CD4-positive, alpha-beta T cell treated with Interleukin-21 for 1 hour (primary cell): ENCODE measurements around the gene CPPED1.

Source experiments
- DNase-seq: peaks from one replicate; pipeline ENCODE4 v3.0.0-alpha.2; 2020

The CPPED1 gene

DNA sequence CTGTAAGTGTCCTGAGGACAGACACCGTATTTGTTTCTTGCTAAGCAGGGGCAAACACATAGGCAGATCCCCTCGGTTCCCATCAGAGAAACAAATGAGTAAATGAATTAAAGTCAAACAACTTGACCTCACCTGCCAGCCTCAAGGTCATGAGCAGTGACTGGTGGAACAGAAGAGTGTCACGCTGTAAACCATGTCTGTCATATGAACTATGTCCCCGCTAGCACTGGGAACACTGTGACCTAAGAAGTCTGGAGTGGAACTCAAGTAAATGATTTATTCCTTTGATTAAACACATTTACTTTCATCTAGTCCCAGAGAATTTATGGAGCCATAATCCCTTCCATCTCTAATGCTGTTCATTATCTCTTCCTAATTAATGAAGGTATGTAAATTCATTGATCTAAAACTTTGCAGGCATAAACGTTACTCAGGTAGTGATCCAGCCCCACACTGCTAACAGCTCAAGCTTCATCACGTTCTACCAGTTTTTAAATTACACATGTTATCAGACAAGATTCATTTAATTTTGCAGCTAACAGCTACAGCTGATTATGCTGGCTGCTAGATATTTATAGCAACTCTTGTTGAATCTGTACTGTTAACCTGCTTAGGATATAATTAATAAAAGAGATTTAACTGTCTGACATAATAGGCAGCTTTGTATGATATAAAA, 38.7 kb downstream of the CPPED1 start:
- DNase-seq = no peak

DNA sequence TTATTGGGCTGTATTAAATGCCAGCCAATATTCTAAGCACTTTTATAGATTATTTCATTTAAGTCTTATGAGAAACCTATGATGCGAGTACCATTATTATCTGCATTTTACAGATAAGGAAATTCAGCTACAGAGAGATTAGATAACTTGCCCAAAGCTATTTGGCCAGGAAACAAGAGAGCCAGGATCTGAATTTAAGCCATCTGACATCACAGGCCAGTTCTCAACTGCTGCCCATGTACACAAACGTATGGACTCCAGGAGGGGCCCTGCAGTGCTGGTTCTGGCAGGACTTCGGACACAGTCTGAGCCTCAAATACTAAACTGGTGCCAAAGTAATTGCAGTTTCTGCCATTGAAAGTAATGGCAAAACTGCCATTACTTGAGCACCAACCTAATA, 40.2 kb downstream of the CPPED1 start:
- DNase-seq = no peak

DNA sequence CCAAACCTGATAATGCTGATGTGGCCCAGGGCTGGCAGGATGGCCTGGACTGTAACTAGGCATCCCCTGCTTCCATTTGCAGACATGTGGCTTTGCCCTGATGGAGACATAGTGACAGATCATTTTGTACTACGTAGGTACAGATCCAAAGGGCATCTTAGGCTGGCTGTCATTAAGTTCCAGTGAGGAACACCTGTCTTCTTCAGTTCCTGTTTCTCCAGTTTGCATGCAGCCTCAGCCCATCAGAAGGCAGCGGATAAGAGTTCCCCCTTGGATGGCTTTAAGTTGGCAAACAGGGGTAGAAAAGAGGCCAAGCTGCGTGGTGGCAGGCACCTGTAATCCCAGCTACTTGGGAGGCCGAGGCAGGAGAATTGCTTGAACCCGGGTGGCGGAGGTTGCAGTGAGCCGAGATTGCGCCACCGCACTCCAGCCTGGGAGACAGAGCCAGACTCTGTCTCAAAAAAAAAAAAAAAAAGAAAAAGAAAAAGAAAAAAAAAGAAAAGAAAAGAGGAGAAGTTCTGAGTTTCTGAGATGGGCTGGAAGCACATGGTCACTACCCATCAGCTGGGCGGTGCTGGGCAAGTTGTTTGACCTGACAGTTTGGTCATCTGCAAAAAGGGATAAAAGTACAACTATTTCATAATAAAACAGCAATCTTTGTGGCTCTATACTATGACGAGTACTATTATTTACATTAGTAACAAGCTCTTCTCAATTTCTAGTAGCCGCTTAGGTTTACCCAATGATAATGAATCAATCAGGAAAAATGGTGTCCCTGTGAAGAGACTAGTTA, 42.7 kb downstream of the CPPED1 start:
- no peak for DNase-seq

DNA sequence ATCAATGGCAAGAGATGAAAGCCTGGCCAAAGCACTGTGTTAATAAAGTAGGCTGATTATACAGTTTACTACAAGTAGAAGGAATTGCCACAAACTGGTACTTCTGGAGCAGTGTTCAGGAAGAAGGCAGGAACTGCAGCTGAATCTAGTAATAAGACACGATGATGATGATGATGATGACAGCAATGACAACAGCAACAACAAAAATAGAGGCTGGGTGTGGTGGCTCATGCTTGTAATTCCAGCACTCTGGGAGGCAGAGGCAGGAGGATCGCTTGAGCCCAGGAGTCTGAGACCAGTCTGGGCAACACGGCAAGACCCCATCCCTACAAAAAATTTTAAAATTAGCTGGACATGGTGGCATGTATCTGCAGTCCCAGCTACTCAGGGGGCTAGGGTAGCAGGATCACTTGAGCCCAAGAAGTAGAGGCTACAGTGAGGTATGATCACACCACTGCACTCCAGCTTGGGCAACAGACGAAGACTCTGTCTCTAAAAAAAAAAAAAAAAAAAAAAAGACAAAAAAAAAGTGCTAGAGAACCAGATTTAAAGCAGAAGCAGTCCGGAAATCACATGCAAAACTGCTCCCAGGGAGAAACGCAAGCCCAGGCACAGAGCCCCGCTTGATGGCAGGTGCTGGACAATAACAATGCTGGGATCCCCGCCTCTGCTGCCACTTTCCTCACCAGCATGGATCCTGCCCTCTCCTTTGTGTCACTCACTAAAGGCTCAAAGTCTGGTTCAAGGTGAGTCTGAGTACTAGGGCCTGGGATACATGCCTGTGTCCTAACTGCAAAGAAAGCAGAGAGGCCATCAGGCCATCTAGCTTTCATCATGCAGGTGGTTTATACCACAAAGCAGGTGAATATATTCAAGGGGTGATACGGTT, 44.8 kb downstream of the CPPED1 start:
- DNase-seq = no peak

DNA sequence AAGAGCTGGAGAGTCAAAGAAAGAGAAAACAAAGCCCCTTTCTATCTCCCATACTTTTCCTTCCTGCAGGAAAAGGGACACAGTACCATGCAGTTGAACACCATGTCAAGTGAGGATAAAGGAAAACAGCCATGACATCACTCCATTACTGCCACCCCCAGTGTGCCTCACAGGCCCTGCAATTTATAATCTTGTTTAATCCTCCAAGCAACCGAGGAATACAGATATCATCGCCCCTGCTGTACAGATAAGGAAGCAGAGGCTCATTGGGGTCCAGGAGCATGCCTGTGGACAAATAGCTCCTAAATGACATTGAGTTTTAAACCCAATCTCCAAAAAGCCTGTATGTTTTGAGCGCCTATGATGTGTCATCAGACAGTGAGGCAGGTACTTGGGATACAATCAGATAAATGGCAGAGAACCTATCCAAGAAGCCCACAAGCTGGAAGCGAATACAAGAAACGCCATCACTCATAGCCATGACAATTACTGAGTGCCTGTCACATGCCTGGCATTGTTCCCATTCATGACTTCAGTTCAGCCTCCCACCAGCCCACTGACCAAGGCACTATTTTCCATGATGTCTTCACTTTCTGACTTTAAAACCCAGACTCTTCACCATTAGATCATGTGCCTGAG, 45.5 kb downstream of the CPPED1 start:
- DNase-seq = no peak

DNA sequence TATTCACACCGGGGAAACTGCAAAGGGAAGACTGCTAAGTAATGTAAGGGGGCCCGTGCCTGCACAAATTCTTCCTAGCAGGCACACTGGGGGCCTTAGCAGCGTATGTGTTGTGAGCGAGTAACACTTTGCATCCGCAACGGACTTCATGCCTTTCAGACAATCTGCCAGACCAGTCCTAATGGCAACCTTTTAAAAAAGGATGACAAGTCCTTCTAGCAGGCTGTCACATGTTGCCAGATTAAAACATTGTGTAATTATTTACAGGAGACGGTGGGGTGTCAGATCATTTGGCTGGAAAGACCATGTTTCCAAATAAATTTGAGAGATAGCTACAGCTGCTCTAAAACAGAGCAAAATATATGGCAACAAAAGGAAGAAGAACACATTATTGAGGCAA, 46.1 kb downstream of the CPPED1 start:
- no peak for DNase-seq

DNA sequence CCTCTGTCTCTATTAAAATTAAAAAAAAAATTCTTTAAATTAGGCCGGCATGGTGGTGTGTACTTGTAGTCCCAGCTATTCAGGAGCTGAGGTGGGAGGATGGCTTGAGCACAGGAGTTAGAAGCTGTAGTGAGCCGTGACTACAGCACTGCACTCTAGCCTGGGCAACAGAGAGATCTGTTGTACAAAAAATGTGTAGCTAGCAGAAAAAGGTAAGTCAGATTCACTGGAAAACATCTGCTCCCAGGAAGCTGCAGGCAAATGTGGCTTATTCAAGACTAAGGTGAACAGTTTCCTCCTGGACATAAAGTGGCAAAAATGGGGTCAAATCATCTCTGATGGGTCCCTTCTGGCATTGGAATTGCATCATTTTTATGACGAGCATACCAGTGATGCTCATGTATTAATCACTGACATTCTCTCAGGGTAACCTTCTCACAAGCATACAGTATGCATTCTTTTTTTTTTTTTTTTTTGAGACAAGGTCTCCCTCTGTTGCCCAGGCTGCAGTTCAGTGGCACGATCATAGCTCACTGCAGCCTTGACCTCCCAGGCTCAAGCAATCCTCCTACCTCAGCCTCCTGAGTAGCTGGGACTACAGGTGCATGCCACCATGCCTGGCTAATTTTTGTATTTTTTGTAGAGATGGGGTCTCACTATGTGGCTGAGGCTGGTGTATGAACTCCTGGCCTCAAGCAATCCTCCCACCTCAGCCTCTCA, 48.7 kb downstream of the CPPED1 start:
- DNase-seq = no peak

DNA sequence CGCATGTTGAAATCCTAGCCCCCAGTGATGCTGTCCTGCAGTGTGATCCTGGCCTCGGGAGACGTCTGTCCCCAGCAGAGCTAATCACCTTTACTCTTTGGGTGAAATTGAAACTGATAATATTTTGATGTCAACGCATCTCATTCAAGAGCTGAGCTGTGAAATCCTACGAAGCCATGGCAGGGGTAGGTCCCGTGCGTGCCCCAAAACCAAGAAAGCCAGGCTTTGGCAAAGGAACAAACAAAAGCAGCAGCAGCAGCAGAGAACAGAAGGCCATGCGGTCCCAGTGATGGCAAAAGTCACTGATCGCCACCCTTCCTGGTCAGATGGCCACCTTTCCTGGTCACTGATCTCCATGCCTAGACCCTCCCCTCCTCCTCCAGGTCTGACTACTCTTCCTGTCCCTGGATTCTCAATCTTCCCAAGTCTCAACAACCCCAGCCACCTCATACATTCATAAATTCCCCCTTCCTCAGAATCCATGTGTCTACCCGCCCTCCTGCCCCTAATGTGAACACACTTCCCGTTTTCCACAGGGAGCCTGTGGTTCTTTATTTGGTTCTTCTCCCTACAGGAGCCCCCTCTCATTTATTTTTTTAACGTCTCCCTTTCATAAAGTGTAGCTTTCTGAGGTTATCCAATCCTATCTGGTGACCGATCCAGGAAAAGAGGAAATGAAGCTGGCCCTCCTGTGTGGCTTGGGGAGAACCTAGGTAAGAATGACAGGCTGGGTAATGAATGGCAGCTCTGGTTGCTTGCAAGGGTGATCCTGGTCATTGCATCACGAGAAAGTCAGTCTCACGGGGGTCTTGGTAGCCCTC, 50.3 kb downstream of the CPPED1 start:
- DNase-seq = no peak

DNA sequence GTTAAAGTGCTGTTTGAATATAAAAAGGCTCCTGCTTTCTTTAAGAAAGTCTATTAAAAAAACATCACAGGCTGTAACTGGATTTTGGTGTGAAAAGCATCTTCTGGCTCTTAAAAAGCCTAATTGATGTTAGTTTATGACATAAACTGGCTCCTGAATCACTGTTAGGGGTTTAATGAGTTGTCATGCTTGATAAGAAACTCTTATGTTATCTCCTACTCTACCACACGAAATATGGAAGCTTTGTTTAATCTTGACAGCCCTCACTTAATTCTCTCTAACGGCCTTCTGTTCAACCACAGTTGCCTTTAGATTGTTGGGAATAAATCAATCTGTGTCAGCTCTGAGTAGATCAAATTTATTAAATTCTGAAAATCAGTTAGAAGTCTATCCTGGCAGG, 51.5 kb downstream of the CPPED1 start:
- no peak for DNase-seq

DNA sequence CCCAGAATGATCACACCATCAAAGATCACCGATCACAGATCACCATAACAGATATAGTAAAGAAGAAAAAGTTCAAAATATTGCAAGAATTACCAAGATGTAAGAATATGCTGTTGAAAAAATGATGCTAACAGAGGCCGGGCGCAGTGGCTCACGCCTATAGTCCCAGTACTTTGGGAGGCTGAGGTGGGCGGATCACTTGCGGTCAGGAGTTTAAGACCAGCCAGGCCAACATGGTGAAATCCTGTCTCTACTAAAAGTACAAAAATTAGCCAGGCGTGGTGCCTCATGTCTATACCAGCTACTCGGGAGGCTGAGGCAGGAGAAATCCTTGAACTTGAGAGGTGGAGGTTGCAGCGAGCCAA, 53.2 kb downstream of the CPPED1 start:
- no peak for DNase-seq

DNA sequence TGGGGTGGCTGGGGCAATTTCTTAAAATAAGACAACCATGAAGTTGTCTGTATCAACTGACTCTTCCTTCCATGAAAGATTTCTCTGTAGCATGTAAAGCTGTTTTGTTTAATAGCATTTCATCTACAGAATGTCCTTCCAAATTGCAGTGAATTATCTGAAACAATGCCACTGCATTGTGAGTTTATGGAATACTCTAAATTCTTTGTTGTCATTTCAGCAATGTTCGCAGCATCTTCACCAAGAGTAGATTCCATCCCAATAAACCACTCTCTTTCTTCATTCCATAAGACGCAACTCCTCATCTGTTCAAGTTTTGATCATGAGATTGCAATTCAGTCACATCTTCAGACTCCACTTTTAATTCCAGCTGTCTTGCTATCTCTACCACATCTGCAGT, 54.6 kb downstream of the CPPED1 start:
- DNase-seq = no peak

DNA sequence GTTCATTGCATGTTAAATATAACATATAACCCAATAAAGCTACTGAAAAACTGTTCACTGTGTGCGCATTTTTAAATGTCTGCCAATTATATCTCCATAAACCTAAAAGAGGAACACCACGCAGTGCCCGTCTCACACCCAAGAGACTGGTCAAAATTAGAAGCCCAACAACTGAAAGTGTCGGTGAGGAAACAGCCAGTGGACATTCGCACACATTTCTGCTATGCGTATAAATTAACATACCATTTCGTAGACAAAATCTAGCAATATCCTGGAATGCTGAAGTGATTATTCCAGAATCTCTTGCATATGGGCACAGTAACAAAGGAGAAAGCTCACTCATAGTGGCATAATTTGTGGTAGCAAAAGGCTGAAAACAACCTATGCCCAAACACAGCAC, 55.9 kb downstream of the CPPED1 start:
- no peak for DNase-seq

DNA sequence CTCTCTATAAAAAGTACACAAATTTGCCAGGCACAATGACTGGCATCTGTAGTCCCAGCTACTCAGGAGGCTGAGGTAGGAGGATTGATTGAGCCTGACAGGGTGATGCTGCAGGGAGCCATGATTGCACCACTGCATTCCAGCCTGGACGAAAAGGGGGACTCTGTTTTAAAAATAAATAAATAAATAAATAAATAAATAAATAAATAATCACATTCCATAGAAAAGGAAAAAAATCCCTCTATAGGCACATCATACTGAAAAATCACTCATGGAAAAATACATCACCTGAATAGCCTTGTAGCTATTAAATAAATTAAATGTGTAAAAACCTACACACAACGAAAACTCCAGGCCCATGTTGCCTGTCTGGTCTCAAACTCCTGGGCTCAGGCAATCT, 56.4 kb downstream of the CPPED1 start:
- no peak for DNase-seq

DNA sequence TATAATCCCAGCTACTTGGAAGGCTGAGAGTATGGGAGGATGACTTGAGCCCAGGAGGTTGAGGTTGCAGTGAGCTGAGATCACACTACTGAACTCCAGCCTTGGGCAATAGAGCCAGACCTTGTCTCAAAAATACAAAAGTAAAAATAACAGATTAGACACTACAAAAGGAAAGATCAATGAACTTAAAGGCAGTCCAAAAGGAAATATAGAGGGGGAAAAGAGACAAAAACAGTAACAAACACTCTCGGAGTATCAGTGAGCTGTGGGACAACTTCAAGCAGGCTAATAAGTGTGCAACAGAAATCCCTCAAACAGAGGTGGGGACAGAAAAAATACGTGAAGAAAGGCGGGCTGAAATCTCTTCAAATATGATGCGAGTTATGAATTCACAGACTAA, 58.8 kb downstream of the CPPED1 start:
- no peak for DNase-seq

DNA sequence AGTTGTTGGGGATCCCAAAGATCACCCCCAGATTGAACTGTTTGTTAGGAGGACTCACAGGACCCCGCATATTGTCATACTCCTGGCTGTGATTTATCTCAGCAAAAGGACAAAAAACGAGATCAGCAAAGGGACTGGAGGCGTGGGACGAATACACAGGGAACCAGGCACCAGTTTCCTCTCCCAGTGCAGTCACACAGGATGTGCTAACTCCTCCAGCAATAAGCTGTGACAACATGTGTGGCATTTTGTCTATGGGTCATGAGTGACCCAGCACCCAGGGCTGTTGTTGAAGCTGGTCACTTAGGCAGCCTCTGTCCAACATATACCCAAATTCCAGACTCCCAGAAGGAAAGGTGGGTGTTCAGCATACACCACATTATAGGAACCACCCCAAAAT, 60.9 kb downstream of the CPPED1 start:
- no peak for DNase-seq

DNA sequence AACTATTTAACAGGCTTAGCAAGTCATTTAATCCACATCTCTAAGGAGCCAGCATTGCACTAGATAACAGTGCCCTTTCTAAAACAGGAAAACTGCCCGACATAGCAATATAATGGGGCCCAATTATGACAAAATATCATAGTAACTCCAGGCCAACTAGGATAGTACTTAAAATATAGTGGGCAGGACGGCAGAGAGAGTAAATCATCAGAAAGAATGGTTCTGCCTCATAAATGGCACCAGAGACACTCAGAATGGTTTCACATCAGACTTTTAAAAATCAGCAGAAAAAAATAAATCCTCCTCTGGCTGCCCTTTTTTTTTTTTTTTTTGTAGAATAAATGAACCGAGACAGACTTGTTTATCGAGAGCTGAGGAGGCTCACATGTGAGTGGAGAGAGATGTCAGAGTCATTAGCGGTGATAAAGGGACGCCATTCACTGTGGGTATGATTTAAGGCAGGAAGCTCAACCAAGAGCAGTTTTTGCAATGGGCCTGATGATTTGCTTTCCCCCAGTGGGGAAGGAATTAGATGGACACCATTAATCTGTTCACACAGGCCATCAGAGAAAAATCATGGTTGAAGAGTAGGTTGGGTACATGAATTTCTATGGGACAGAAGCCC, 62.6 kb downstream of the CPPED1 start:
- DNase-seq = no peak

DNA sequence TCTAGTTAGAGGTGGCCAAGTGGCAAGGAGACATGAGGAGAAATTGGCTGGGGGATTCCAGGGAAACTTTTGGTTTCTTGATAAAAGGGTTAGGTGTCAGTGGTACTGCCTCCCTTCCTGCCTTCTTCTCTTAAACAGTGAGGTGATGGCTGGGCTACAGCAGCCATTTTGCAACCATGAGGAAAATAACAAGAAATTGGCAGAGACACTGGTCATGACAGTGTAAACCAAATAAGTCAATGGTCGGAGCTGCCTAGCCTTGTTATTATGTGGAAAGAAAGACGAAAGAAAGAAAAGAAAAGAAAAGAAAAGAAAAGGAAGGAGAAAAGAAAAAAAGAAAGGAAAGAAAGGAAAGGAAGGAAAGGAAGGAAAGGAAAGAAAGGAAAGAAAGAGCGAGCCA, 63.9 kb downstream of the CPPED1 start:
- DNase-seq = no peak

DNA sequence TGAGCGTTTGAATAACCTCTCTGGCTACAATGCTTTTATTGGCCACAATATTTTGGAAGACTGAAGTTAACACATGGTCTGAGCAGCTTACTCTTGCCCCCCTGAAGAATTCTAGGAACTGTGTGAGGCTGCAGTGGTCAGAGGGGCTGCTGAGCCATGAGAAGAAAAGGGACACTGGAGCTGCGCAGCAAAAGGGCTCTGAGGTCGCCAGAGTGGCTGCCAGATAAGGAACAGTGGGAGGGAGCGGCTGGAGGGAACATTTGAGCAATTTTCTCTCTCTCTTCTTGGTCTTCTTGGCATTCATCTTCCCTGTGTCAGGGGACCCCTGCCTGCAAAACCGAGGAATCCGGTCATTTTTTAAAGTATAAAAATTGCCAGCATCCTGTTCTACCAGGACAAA, 66.1 kb downstream of the CPPED1 start:
- no peak for DNase-seq

DNA sequence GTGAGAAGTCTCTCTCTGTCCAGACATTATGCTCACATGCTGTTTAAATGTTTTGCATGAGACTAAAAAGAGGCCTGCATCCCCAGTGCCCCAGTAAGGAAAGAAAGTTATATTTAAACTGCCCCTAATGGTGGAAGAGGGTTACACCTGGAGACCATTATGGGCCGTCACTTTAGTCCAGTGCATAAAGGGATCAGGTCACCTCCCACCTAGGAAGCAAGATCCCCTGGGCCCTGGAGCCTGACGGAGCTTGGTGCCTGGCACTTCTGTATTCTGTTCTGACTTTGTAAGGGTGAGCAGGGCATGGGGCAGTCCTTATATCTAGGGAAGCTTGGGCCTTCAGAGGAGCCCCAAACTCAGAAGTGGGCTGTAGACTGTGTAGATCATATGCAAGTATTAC, 67.9 kb downstream of the CPPED1 start:
- no peak for DNase-seq

DNA sequence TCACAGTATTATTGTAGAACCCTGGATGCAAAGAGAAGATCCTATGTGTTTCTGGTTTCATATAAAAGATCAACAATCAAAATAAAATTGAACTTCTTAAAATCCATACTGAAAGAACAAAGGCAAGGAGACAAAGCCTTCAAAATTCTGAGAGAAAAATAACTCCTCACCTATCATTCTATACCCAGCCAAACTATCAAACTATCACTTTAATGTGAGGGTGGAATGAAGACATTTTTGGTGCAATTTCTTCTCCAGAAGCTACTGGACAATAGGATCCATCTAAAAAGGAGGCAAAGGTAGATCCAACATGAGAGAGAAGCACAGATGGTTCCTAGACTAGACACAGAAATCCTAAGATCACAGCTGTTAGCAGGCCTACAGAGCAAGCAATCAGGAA, 71.1 kb downstream of the CPPED1 start:
- DNase-seq = no peak

DNA sequence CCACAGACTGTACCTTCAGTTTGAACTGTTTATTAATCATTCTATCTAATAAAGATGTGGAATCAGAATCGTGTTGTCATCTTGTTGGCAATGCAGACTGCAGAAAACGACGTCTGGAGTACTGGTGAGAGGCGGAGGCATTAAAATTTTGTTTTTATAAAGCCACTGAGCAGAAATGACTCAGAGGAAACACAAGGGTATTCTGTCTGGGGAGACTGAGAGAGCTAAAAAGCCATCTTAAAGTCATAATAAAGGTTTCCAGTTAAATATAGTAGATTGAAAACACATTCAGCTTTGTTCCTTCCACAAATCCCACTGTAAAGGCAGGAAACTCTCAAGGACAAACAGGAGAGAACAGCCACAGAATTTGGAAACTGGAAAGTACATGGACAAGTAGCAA, 74.2 kb downstream of the CPPED1 start:
- no peak for DNase-seq
